Thymus (tissue), 14 donors: ENCODE measurements around the gene CDK5R2. TPM values are rescaled to one million over a fixed set of nuclear protein-coding genes. Genes with fewer than 3 reads are reported as not detected.
"Not testable (repeated sequence)": the region's sequence is repeated elsewhere in the genome, so short reads cannot be mapped to it uniquely, and the experiment has no call there.

Experiments used
- DNase-seq, 9 donors: peaks; one replicate each; pipeline ENCODE4 v3.0.0-alpha.2; 2013; ENCODE audit warnings: low spot score in 9 of 9, low read depth in 6 of 9, missing footprints in 1 of 9
- H3K27ac ChIP-seq, 2 donors: one replicate each; pipeline ENCODE4 v1.5.1; 2013; ENCODE audit warnings: control low read depth in 1 of 2, low read depth in 1 of 2, low read length in 1 of 2, mild to moderate bottlenecking in 1 of 2, moderate library complexity in 1 of 2
- H3K27me3 ChIP-seq, 2 donors: one replicate each; pipeline ENCODE4 v1.5.1; 2013; ENCODE audit warnings: low read length in 1 of 2; ENCODE audit not compliant: control insufficient read depth in 2 of 2, insufficient read depth in 1 of 2
- H3K36me3 ChIP-seq, 2 donors: one replicate each; pipeline ENCODE4 v1.5.1; 2013; ENCODE audit warnings: low read length in 1 of 2, mild to moderate bottlenecking in 1 of 2, moderate library complexity in 1 of 2; ENCODE audit not compliant: control insufficient read depth in 2 of 2, insufficient read depth in 2 of 2
- H3K4me1 ChIP-seq, 2 donors: one replicate each; pipeline ENCODE4 v1.5.1; 2013; ENCODE audit warnings: low read length in 2 of 2; ENCODE audit not compliant: control insufficient read depth in 2 of 2, insufficient read depth in 2 of 2
- H3K4me3 ChIP-seq, 2 donors: one replicate each; pipeline ENCODE4 v1.5.1; 2013; ENCODE audit warnings: low read length in 2 of 2, control low read depth in 1 of 2, mild to moderate bottlenecking in 1 of 2
- H3K9me3 ChIP-seq, 2 donors: one replicate each; pipeline ENCODE4 v1.5.1; 2013; ENCODE audit warnings: low read length in 1 of 2, mild to moderate bottlenecking in 1 of 2; ENCODE audit not compliant: control insufficient read depth in 2 of 2, insufficient read depth in 1 of 2
- WGBS: extraction: QIAGEN DNeasy Blood & Tissue Kit; methylation state at CpG from one replicate; pipeline ENCODE4 v1.1.7; 2013; 5-methylcytosine and 5-hydroxymethylcytosine counted together
- long read RNA-seq, 10 donors: transcript quantifications; one replicate each; lab custom pipeline, GENCODE V29; 2026
- polyA plus RNA-seq: library from polyadenylated mRNA; stranded (reverse); fragments of 200-250 nt; gene quantifications from one replicate; pipeline ENCODE4 v1.2.3, GENCODE V29; 2013
- total RNA-seq: library from RNA; stranded (reverse); fragments of 120-200 nt; gene quantifications from one replicate; pipeline ENCODE4 v1.2.4, GENCODE V29; 2013
- donor health status: healthy.

CDK5R2 gene
- not detected for total RNA-seq
- 0.16 TPM for polyA plus RNA-seq
- long read RNA-seq, donor 1: 0 reads
- long read RNA-seq, donor 2: 0 reads
- long read RNA-seq, donor 3: 0 reads
- long read RNA-seq, donor 4, partial matches to known transcripts: 0 of 1 reads
- long read RNA-seq, donor 4, other reads (novel, unspliced or antisense): 0 of 1 reads
- long read RNA-seq, donor 5: 0 reads
- long read RNA-seq, donor 6: 0 reads
- long read RNA-seq, donor 7: 0 reads
- long read RNA-seq, donor 8: 0 reads
- long read RNA-seq, donor 9: 0 reads
- long read RNA-seq, donor 10: 0 reads

DNA sequence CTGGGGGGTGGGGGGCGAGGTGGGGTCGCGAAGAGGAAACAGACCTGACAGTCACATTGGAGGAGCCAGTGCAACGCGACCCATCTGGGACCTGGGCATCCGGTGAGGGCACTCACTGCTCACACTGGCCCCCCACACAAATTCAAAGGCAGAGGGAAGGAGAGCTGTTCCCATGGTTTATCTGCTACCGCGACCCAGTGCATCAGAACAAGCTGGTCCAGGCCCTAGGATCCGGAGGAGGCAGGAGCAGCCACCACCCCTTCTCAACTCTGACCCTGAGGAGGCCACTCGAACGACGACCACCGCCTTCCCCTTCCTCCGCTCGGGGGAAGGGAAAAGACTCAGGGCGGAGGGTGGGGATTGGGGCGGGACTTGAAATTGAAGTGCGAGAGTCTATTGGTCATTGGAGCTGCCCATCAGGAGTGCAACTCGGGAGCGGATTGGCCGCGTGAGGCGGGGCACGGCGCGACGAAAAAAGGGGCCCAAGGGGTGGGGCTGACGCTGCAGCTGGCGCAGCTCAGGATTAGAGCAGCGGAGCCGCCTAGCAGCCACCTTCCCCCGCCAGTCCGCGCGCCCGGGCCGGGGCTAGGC is at the start of gene CDK5R2:
Gene CDK5R2, plus strand, starts transcription at position 526 of the 591 bp plus-strand sequence. CDS start 155 bp downstream, outside the sequence.
- Histone ChIP-seq H3K27me3 (peaks cover 55 to 95% of the 10 kb centered on the region in 2 donors), H3K4me1 (peaks cover 0 to 4% of the 10 kb centered on the region in 2 donors), H3K27ac (no peak within 1 kb of the TSS), H3K36me3 (no peaks in the 10 kb centered on the region), H3K9me3 (peaks cover 2 to 13% of the 10 kb centered on the region in 2 donors), H3K4me3 (peak within 1 kb of the TSS in 1 of 2 donors; percentile 37)
- 3% methylated on average over 37 of the region's 37 CpGs for WGBS
- peak in 8 of 9 donors; percentile 25 to 75 (median 46) for DNase-seq

DNA sequence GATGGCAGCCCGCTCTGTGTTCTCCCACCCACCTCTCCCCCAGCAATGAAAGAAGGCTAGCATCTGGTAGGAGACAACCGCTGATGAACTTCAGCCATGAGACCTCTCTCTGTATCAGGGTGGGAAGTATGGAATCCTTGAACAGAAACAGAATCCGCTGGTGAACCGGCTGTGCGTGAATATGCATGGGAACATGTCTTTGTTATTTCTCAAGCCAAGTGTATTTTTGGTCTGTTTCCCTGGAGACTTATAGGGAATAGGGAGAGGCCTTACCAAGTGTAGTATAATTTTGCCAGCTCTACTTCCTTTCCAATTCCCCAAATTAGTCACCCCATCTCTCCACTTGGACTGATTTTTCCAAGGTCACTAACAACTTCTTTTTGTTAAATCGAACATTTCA is 48.7 kb upstream of the CDK5R2 start:
- no peaks in the 10 kb centered on the region for H3K36me3 ChIP-seq
- H3K27me3 ChIP-seq: peaks cover 8 to 45% of the 10 kb centered on the region in 2 donors
- no peak overlapping the region for H3K27ac ChIP-seq
- H3K4me1 ChIP-seq: peaks cover 0 to 9% of the 10 kb centered on the region in 2 donors
- H3K9me3 ChIP-seq: peaks cover 1 to 8% of the 10 kb centered on the region in 2 donors
- no peak for DNase-seq
- WGBS: 97% methylated on average over 6 of the region's 6 CpGs
- no peak overlapping the region for H3K4me3 ChIP-seq

DNA sequence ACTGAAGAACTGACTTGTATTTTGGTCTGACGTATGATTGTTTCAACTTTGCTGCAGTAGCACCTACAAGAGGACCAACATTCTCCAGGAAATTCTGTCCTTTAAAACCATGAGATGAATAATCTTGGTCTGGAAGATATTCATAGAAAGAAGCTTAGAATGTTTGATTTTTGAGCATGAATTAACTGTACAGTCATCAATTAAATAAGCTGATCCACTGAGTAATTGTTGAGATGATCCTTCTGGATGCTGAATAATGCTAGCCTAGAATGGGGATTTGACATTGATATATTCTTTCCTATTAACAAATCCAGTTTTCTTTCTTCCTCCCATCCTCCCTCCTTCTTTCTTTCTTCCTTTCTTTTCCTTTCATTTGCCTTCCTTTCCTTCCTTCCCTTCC is 39.0 kb upstream of the CDK5R2 start:
- Histone ChIP-seq H3K27ac (no peak overlapping the region), H3K4me1 (no peaks in the 10 kb centered on the region), H3K27me3 (peaks cover 0 to 3% of the 10 kb centered on the region in 2 donors), H3K9me3 (peaks cover 0 to 5% of the 10 kb centered on the region in 2 donors), H3K4me3 (no peak overlapping the region), H3K36me3 (no peaks in the 10 kb centered on the region)
- WGBS: 93% methylated on average over 1 of the region's 1 CpG
- DNase-seq: no peak

DNA sequence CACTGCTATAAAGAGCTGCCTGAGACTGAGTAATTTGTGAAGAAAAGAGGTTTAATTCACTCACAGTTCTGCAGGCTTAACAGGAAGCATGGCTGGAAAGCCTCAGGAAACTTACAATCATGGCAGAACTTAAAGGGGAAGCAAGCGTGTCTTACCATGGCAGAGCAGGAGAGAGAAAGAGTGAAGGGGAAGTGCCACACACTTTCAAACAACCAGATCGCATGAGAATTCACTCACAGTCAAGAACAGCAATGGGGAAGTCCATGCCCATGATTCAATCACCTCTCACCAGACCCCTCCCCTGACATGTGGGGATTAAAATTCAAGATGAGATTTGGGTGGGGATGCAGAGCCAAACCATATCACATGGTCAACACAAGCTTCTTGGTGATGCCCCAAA is 34.7 kb upstream of the CDK5R2 start:
- Histone ChIP-seq H3K27me3 (peaks cover 0 to 2% of the 10 kb centered on the region in 2 donors), H3K4me3 (no peak overlapping the region), H3K36me3 (no peaks in the 10 kb centered on the region), H3K27ac (no peak overlapping the region), H3K4me1 (no peaks in the 10 kb centered on the region), H3K9me3 (peaks cover 0 to 5% of the 10 kb centered on the region in 2 donors)
- DNase-seq: no peak
- WGBS: 70% methylated on average over 2 of the region's 2 CpGs

DNA sequence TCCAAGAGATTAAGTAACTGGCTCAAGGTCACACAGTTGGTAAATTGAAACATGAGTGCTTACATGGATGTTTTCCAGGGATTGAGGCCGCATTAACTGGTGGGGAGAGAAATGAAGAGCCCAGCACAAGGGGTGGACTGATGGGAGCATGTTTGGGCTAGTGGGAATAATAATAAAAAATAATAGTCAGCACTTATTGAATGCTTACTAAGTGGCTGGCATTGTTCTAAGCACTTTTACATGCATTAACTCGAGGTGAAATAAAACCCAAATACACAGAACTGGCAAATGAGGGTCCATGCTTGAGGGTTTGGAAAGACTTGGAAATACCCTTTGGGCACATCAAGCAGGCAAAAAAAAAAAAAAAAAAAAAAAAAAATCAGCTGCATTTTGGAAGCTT is 34.0 kb upstream of the CDK5R2 start:
- Histone ChIP-seq H3K27me3 (peaks cover 0 to 2% of the 10 kb centered on the region in 2 donors), H3K27ac (no peak overlapping the region), H3K36me3 (no peaks in the 10 kb centered on the region), H3K9me3 (peaks cover 0 to 5% of the 10 kb centered on the region in 2 donors), H3K4me3 (no peak overlapping the region), H3K4me1 (no peaks in the 10 kb centered on the region)
- DNase-seq: no peak
- WGBS: 90% methylated on average over 2 of the region's 2 CpGs

DNA sequence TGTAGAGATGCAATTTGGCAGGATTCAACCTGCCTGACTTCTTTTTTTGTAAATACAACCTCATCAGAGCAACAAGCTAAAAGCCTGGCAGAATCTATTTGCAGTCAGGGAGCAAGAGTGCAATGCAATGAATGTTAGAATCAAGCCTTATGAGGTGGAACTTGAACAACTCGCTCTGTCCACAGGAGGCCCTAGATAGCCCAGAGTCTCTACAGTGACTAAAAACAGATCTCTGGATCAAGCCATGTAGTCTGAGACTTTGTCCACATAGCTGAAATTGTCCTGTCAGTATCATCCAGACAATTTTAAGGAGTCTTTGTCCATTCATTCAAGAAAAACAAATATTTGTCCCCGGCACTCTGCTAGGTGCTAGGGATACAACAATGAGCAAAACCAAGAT is 32.0 kb upstream of the CDK5R2 start:
- H3K4me1 ChIP-seq: no peaks in the 10 kb centered on the region
- no peak overlapping the region for H3K27ac ChIP-seq
- H3K9me3 ChIP-seq: peaks cover 0 to 5% of the 10 kb centered on the region in 2 donors
- peaks cover 0 to 2% of the 10 kb centered on the region in 2 donors for H3K27me3 ChIP-seq
- DNase-seq: no peak
- 93% methylated on average over 2 of the region's 2 CpGs for WGBS
- no peak overlapping the region for H3K4me3 ChIP-seq
- H3K36me3 ChIP-seq: no peaks in the 10 kb centered on the region

DNA sequence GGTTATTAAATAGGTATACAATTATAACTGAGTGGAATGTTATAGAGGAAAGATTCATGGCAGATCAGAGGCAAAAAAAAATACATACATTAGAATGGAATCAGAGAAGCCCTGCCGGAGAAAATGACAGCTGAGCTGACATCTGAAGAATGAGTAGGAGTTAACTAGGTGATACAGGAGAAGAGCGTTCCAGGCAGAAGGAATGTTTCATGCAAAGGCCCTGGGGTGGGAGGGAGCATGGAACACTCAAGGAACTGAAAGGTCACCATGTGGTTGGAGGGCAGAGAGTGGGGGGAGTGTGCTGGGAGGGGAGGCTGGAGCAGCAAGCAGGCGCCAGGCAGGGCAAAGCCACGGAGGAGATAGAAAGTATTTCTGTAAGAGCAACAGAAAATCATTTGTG is 31.6 kb upstream of the CDK5R2 start:
- Histone ChIP-seq H3K27ac (no peak overlapping the region), H3K9me3 (peaks cover 0 to 5% of the 10 kb centered on the region in 2 donors), H3K27me3 (peaks cover 0 to 2% of the 10 kb centered on the region in 2 donors), H3K4me1 (no peaks in the 10 kb centered on the region), H3K36me3 (no peaks in the 10 kb centered on the region), H3K4me3 (no peak overlapping the region)
- 81% methylated on average over 4 of the region's 4 CpGs for WGBS
- no peak for DNase-seq

DNA sequence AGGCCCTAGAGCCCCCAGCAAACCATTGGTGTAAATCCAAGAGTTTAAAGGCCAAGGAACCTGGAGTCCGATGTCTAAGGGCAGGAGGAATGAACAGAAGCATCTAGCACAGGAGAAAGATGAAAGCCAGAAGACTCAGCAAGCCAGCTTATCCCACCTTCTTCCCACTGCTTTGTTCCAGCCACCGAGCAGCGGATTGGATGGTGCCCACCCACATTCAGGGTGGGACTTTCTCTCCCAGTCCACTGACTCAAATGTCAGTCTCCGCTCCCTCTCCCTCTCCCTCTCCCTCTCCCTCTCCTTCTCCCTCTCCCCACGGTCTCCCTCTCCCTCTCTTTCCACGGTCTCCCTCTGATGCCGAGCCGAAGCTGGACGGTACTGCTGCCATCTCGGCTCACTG is 29.0 kb upstream of the CDK5R2 start:
- H3K27ac ChIP-seq, H3K36me3 ChIP-seq, H3K27me3 ChIP-seq, H3K4me3 ChIP-seq, DNase-seq, H3K4me1 ChIP-seq, H3K9me3 ChIP-seq: not testable (repeated sequence)
- 95% methylated on average over 8 of the region's 10 CpGs for WGBS

DNA sequence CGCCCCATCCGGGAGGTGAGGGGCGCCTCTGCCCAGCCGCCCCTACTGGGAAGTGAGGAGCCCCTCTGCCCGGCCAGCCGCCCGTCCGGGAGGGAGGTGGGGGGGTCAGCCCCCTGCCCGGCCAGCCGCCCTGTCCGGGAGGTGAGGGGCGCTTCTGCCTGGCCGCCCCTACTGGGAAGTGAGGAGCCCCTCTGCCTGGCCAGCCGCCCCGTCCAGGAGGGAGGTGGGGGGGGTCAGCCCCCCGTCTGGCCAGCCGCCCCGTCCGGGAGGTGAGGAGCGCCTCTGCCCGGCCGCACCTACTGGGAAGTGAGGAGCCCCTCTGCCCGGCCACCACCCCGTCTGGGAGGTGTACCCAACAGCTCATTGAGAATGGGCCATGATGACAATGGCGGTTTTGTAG is 27.7 kb upstream of the CDK5R2 start:
- 96% methylated on average over 21 of the region's 25 CpGs for WGBS
- H3K9me3 ChIP-seq, DNase-seq, H3K27ac ChIP-seq, H3K4me1 ChIP-seq, H3K4me3 ChIP-seq, H3K36me3 ChIP-seq, H3K27me3 ChIP-seq: not testable (repeated sequence)
